Activated B cell treated with CpG ODN at 0.5 μM for 24 hours (primary cell): Measurements from ENCODE around the gene RGS7. TPM values are rescaled to one million over a fixed set of nuclear protein-coding genes. Genes with fewer than 3 reads are reported as not detected.

Experiments
- ATAC-seq: fragments of 200-7000 bp; cut with Tn5 transposase; one replicate; pipeline ENCODE4 v1.10.0; 2021; ENCODE audit warnings: low read depth, mild to moderate bottlenecking, moderate library complexity
- CTCF ChIA-PET: fragments of 350-600 bp; sonication (Branson Sonifier 250); formaldehyde crosslinking; loops from one replicate; lab custom pipeline; 2021; ENCODE audit warnings: antibody characterized with exemption; lab: Charles Lee
- POLR2A ChIA-PET: fragments of 350-600 bp; sonication (Branson Sonifier 250); formaldehyde crosslinking; loops from one replicate; lab custom pipeline; 2021; ENCODE audit warnings: antibody characterized with exemption; lab: Charles Lee
- DNase-seq: peaks from one replicate; pipeline ENCODE4 v3.0.0; 2022
- H3K27ac Mint-ChIP-seq: one replicate; pipeline ENCODE4 v1.8.0; 2020; ENCODE audit warnings: mixed read lengths
- H3K27me3 Mint-ChIP-seq: one replicate; pipeline ENCODE4 v1.8.0; 2021; ENCODE audit warnings: mixed read lengths
- H3K36me3 Mint-ChIP-seq: one replicate; pipeline ENCODE4 v1.8.0; 2021; ENCODE audit warnings: low read depth, mixed read lengths
- H3K4me1 Mint-ChIP-seq: one replicate; pipeline ENCODE4 v1.8.0; 2021; ENCODE audit warnings: mixed read lengths
- H3K4me3 Mint-ChIP-seq: one replicate; pipeline ENCODE4 v1.8.0; 2020; ENCODE audit warnings: mild to moderate bottlenecking, mixed read lengths
- H3K9me3 Mint-ChIP-seq: one replicate; pipeline ENCODE4 v1.8.0; 2020; ENCODE audit warnings: mixed read lengths
- CTCF ChIP-seq: fragments of 200-600 bp; IDR thresholded peaks from one replicate; pipeline ENCODE4 v1.8.0; 2022; ENCODE audit warnings: antibody characterized with exemption, mild to moderate bottlenecking
- intact Hi-C: fragments of 100-400 bp; cut with micrococcal nuclease; formaldehyde crosslinking; loops from one replicate; pipeline ENCODE4 v1.15.1; 2024
- total RNA-seq: library from RNA; stranded (reverse); gene quantifications from 2 replicates; pipeline ENCODE4 v1.2.3, GENCODE V29; 2022

Gene RGS7
- total RNA-seq, 1 donor from 2014 or later = 0.49 TPM

- Mint-ChIP-seq H3K36me3 (no peaks in the 10 kb centered on the region), H3K27me3 (no peaks in the 10 kb centered on the region), H3K4me3 (no peak overlapping the region), H3K27ac (no peak overlapping the region), H3K9me3 (no peaks in the 10 kb centered on the region), H3K4me1 (peaks cover 3% of the 10 kb centered on the region)
- ChIA-PET POLR2A (no interaction called here), CTCF (no interaction called here)
- no peak for DNase-seq
- intact Hi-C loops = no loop called here
- ATAC-seq = no peak
- no peak for TF ChIP-seq CTCF
Observed at GRCh38 chr1:241086686-241087085, 270.3 kb downstream of the RGS7 start.

- no peaks in the 10 kb centered on the region for H3K9me3 Mint-ChIP-seq
- POLR2A ChIA-PET = no interaction called here
- CTCF ChIA-PET = no interaction called here
Observed at GRCh38 chr1:241083285-241083684, 273.7 kb downstream of the RGS7 start.

GRCh38 chr1:241081473-241081872, 275.5 kb downstream of the RGS7 start:
- H3K36me3 Mint-ChIP-seq = no peaks in the 10 kb centered on the region
- intact Hi-C loops = no loop called here
- no peaks in the 10 kb centered on the region for H3K27me3 Mint-ChIP-seq
- DNase-seq = no peak
- no peak for ATAC-seq
- ChIA-PET CTCF (no interaction called here), POLR2A (no interaction called here)
- no peak overlapping the region for H3K4me3 Mint-ChIP-seq
- H3K27ac Mint-ChIP-seq = no peak overlapping the region
- H3K4me1 Mint-ChIP-seq = no peaks in the 10 kb centered on the region
- TF ChIP-seq CTCF = no peak
- H3K9me3 Mint-ChIP-seq = no peaks in the 10 kb centered on the region

More at GRCh38 chr1:241083285-241083684, 273.7 kb downstream of the RGS7 start:
- no peak for DNase-seq
- no peaks in the 10 kb centered on the region for H3K27me3 Mint-ChIP-seq
- no peak for TF ChIP-seq CTCF
- H3K4me3 Mint-ChIP-seq = no peak overlapping the region
- H3K27ac Mint-ChIP-seq = no peak overlapping the region
- no peak for ATAC-seq
- H3K36me3 Mint-ChIP-seq = no peaks in the 10 kb centered on the region
- intact Hi-C loops = no loop called here
- peaks cover 3% of the 10 kb centered on the region for H3K4me1 Mint-ChIP-seq

GRCh38 chr1:241079459-241079858, 277.5 kb downstream of the RGS7 start:
- Mint-ChIP-seq H3K27me3 (no peaks in the 10 kb centered on the region), H3K36me3 (no peaks in the 10 kb centered on the region), H3K4me3 (no peak overlapping the region), H3K9me3 (no peaks in the 10 kb centered on the region), H3K27ac (no peak overlapping the region), H3K4me1 (no peaks in the 10 kb centered on the region)
- intact Hi-C loops = no loop called here
- ChIA-PET CTCF (no interaction called here), POLR2A (no interaction called here)
- no peak for DNase-seq
- ATAC-seq = no peak
- TF ChIP-seq CTCF = no peak

GRCh38 chr1:241079047-241079446, 278.0 kb downstream of the RGS7 start:
- intact Hi-C loops = no loop called here
- POLR2A ChIA-PET = no interaction called here
- no peaks in the 10 kb centered on the region for H3K36me3 Mint-ChIP-seq
- CTCF ChIA-PET = no interaction called here
- H3K4me3 Mint-ChIP-seq = no peak overlapping the region
- H3K27ac Mint-ChIP-seq = no peak overlapping the region
- no peak for TF ChIP-seq CTCF
- DNase-seq = no peak
- H3K9me3 Mint-ChIP-seq = no peaks in the 10 kb centered on the region
- no peaks in the 10 kb centered on the region for H3K4me1 Mint-ChIP-seq
- no peak for ATAC-seq
- no peaks in the 10 kb centered on the region for H3K27me3 Mint-ChIP-seq
